ENCODE measurements around the gene SEMA5A.

DNA sequence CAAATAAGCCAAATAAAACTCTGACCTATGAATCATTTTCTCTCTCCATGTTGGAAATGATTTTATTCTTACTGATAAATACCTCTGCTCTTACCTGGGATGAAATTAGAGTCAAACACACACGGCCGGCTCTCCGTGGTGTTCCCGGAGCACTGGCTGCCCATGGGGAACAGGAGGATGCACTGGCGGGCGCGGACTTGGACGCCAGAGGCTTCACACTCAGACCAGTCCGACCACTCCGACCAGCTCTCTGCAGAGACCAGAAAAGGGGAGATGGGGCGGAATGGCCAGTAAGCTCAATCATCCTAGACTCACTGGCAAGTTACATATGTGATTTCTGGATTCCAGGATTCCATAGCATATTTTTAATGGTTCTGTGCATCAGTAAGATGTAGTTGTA is 494.1 kb downstream of the SEMA5A start:
- TF ChIP-seq, protein P1, sequence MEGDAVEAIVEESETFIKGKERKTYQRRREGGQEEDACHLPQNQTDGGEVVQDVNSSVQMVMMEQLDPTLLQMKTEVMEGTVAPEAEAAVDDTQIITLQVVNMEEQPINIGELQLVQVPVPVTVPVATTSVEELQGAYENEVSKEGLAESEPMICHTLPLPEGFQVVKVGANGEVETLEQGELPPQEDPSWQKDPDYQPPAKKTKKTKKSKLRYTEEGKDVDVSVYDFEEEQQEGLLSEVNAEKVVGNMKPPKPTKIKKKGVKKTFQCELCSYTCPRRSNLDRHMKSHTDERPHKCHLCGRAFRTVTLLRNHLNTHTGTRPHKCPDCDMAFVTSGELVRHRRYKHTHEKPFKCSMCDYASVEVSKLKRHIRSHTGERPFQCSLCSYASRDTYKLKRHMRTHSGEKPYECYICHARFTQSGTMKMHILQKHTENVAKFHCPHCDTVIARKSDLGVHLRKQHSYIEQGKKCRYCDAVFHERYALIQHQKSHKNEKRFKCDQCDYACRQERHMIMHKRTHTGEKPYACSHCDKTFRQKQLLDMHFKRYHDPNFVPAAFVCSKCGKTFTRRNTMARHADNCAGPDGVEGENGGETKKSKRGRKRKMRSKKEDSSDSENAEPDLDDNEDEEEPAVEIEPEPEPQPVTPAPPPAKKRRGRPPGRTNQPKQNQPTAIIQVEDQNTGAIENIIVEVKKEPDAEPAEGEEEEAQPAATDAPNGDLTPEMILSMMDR (IDR thresholded peaks at IDR 0.05) = no peak
- no peak for TF ChIP-seq POLR2A (IDR thresholded peaks at IDR 0.05)
